Stomach (tissue), 4 donors: Measurements from ENCODE around the gene PPBP.

Experiments
- CTCF ChIP-seq, 7 experiments: fragments of 450-650 bp in 4 of 7; fragments of 200-600 bp in 3 of 7; sonication (generic) in 3 of 7; IDR thresholded peaks; one replicate each; pipeline ENCODE4 v1.5.1; 2016 to 2019; ENCODE audit warnings: antibody characterized with exemption in 7 of 7, control low read depth in 2 of 7, mild to moderate bottlenecking in 1 of 7
- EP300 ChIP-seq: sonication (generic); formaldehyde crosslinking; IDR thresholded peaks from one replicate; pipeline ENCODE4 v1.6.1; 2017; ENCODE audit warnings: antibody characterized with exemption
- POLR2A ChIP-seq, 4 donors: fragments of 450-650 bp; IDR thresholded peaks; one replicate each; pipeline ENCODE4 v1.6.1; 2016; ENCODE audit warnings: antibody characterized with exemption in 4 of 4, control low read depth in 2 of 4, mild to moderate bottlenecking in 1 of 4, moderate library complexity in 1 of 4
- POLR2AphosphoS5 ChIP-seq, 3 donors: sonication (generic); formaldehyde crosslinking; IDR thresholded peaks; one replicate each; pipeline ENCODE4 v1.6.1; 2016; ENCODE audit warnings: antibody characterized with exemption in 3 of 3

GRCh38 chr4:74037076-74037955 is 49.3 kb upstream of the PPBP start:
- TF ChIP-seq POLR2A (IDR thresholded peaks at IDR 0.05) (no peak), CTCF (IDR thresholded peaks at IDR 0.05) (no peak), POLR2AphosphoS5 (IDR thresholded peaks at IDR 0.05) (no peak), EP300 (no peak)
